ENCODE measurements around the gene MYCBPAP.

The MYCBPAP gene

DNA sequence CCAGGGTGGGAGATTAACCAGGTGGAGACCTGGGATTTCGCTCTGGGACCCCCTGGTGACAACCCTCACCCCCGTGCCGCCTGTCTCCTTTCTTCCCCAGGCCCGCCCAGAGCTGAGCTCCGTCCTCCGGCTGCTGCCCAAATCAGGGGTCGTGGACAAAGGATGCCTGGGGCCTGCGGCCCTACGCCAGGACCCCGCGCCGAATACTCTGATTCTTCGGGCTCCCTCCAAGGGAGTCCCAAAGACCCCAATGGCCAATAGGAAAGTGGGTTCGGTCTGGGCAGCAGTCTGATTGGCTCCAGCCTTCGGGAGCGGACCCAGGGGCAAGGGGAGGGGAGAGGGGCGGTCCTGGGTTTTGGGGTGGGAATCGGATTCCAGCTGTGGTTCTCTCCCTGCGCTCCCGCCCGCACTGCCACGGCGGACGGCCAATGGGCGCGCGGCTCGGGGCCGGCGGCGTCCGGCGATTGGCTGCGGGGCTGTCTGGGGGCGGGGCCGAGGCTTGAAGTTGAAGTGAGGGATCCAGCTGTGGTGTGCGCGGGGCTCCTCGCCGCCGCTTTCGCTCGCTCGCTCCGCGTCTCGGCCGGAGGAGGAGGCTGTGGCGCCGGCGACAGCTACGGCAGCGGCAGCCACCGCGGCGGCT is 52.1 kb downstream of the MYCBPAP start, which contains the start of gene CACNA1G:
Gene CACNA1G, plus strand, starts transcription at position 531 of the 640 bp plus-strand sequence. CDS start 745 bp downstream, outside the sequence.
- TF ChIP-seq, protein P1, sequence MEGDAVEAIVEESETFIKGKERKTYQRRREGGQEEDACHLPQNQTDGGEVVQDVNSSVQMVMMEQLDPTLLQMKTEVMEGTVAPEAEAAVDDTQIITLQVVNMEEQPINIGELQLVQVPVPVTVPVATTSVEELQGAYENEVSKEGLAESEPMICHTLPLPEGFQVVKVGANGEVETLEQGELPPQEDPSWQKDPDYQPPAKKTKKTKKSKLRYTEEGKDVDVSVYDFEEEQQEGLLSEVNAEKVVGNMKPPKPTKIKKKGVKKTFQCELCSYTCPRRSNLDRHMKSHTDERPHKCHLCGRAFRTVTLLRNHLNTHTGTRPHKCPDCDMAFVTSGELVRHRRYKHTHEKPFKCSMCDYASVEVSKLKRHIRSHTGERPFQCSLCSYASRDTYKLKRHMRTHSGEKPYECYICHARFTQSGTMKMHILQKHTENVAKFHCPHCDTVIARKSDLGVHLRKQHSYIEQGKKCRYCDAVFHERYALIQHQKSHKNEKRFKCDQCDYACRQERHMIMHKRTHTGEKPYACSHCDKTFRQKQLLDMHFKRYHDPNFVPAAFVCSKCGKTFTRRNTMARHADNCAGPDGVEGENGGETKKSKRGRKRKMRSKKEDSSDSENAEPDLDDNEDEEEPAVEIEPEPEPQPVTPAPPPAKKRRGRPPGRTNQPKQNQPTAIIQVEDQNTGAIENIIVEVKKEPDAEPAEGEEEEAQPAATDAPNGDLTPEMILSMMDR (IDR thresholded peaks at IDR 0.05), result no peak

DNA sequence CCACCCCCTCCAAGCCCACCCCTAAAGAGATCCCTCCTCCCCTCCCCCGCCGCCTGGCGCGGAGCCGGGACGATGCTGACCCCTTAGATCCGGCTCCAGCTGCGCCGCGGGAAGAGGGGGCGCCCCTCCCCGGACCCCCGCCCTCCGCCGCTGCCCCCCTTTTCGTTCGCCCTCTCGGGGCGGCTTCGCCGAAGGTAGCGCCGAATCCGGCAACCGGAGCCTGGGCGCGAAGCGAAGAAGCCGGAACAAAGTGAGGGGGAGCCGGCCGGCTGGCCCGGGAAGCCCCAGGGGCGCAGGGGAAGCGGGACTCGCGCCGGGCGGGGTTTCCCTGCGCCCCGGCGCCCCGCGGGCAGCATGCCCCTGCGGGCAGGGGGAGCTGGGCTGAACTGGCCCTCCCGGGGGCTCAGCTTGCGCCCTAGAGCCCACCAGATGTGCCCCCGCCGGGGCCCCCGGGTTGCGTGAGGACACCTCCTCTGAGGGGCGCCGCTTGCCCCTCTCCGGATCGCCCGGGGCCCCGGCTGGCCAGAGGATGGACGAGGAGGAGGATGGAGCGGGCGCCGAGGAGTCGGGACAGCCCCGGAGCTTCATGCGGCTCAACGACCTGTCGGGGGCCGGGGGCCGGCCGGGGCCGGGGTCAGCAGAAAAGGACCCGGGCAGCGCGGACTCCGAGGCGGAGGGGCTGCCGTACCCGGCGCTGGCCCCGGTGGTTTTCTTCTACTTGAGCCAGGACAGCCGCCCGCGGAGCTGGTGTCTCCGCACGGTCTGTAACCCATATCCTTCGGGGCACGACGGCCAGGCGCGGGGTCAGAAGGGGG is 52.9 kb downstream of the MYCBPAP start:
- TF ChIP-seq, protein P1 (IDR thresholded peaks at IDR 0.05), result no peak

DNA sequence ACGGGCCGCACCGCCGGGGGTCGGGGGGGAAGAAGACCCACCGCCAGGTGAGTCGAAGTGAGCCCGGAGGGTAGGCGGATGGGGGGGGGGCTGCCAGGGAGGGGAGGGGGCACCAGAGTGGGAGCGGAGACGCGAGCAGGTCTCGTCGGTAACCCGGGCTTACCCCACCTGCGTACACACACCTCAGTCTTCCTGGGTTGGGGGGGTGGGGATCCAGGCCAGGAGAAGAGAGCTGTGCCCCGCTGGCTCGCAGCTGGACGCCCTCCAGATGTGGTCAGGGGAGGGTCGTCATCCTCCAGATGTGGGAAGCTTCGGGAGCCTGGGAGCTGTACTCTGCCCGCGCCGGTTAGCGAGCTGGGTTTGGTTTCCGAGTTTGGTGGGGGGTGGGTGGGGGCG is 53.5 kb downstream of the MYCBPAP start:
- TF ChIP-seq, protein P1 (IDR thresholded peaks at IDR 0.05), result no peak

DNA sequence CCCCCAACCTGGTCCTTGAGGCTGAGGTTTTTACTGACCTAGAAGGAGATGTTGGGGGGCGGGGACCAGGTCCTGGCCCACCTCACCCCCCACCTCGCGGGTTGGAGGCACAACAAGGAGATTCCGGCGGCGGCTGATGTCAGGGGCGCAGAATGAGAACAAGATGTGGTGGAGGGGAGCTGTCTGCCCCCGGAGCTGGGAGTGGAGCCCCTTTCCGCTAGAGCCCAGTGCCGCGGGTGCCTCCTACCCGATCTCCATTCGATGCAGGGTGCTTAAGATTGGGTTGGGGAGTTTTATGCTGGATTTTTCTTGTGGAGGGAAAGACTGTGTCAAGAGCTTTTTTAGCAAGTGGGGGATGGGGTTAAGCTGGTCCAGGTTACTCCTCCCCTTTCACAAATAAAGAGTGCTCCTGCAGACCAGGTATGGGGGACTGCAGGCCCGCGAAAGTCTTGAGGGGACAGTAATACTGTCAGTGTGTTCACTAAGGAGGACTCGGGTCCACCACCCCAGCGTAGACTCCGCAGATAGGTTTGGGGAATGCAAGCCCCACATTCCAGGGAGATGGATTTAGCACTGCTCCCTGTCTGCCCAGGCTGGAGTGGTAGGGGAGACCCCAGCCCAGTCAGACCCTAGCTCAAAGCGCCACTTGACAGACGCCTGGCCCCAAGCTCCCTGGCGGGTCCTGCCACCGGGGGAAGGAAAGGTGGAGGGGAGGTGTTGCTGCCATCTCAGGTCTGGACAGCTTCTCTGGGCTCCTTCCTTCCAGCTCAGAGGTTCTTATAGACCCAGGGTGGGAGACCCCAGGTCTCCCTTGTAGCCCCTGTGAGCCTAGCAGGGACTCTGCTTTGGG is 54.2 kb downstream of the MYCBPAP start:
- TF ChIP-seq, protein P1 (IDR thresholded peaks at IDR 0.05), result no peak

DNA sequence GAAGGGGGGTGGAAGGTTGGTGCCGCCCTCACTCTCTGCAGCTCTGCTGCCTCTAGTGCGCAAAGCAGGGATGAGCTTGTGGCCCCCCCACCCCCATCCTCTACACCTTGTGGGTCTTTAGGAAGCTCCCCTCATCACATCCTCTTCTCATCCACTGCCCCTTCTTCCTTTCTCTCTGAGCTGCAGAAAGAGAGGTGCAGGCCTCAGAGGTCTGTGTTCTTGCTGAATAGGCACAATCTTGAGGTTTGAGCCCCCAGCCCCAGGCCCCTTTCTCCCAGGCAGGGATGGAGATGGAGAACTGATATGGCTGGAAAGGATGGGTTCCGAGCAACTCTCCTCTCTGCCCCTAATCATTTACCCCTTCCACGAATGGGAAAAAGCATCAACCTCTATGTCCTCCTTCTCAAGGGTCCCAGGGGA is 54.9 kb downstream of the MYCBPAP start:
- TF ChIP-seq, protein P1 (IDR thresholded peaks at IDR 0.05), result no peak

DNA sequence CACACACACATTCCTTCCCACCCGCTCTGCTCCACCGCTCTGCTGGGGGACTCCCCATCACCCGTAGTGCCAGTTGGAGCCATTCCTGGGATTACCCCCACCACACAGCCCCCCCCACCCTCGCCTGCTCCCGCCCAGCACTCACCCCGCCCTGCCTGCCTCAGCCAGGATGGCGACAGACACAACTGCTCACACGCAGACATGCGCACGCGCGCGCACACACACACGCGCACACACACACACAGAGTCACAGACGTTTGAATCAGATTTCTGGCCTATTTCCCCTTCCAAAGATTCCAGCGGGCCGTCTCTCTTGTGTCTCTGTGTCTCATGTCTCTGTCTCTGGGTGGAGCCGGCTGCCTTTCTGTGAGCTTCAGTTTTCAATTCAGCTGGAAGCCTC is 56.7 kb downstream of the MYCBPAP start:
- TF ChIP-seq, protein P1 (IDR thresholded peaks at IDR 0.05), result no peak
